ENCODE data around the gene ATP9B.
"Not testable (repeated sequence)": the region's sequence is repeated elsewhere in the genome, so short reads cannot be mapped to it uniquely, and the experiment has no call there.

Gene ATP9B

DNA sequence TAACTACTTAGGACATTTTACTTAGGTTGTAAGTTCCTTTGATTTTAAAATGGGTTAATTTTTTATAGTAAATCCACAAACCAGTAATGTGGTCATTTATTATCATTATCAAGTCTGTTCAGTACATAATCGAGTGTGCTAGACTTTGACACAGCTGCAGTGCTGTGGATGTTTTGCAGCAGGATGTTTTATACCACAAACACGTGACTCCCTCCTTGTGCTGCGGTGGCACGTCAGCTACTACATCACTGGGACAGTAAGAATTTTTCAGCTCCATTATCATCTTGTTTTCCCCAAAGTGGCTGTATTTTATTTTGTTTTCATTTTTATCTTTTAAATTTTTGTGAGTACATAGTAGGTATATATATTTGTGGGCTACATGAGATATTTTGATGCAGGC is 70.0 kb downstream of the ATP9B start:
- DNase-seq, result no peak

DNA sequence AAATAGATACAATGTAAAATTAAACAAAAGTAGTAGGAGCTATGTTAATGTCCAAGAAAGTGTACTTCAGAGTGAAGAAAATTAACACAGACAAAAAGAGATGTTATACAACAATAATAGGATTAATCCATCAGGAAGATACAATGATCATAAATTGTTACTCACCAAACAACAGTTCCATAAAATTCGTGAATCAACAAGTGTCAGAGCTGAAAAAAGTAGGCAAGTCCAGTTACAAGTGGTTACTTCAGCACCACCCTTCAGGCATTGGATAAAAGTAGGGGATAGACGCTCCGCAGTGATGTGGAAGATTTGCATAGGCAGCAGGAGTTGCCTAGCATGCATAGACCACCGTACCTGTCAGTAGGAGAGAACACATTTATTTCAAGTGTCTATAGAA is 77.8 kb downstream of the ATP9B start:
- no peak for DNase-seq

DNA sequence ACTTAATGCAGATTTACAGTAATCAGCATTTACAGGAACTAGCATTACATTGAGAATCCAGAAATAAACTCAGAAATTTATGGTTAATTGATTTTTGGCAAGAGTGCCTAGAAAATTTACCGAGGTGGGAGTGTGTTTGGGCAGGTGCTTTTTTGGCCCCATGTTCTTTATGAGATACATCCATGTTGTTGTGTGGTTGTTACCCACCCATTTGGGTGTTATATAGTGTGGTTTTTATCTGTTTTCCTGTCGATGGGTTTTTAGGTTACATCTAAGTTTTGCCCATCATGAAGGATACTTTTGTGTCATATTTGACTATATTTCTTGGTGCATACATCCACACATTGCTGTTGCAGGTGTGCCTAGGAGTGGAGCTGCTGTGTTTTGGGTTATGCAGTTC is 82.0 kb downstream of the ATP9B start:
- DNase-seq, result no peak

DNA sequence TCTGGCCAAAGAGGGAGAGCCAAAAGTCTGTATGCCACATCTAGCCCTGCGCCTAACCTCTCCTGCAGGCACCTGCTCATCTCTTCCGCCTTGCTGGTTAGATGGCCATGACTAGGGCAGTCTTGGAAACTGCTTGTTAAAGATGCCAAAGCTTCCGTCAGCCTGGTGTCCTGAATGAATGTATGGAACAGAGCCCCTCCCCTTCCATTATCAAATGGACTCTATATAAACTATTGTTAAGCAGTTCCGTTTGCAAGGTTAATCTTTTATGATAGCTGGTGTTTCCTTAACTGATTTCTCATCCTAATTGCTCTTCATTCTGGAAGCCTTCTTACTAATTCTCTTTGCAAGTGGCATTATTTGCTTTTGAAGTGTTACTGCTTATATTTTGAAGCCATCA is 87.1 kb downstream of the ATP9B start:
- DNase-seq, result no peak

DNA sequence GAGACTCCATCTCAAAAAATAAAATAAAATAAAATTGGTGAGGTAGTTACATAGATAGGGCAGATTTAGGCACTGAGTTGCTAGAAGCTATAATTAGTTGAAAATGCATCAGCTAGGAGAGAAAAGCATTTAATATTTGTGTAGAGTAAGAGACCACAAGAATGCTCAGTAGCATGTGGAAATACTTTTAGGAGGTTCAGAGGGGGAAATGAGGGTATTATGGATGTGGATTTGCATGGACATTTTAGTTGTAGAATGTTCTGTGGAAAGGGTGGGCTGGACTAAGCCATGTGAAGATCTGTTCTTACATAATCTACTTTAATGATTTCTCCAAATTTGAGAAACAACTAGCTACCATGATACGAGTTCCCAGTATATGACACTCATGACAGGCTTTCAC is 95.5 kb downstream of the ATP9B start:
- no peak for DNase-seq

DNA sequence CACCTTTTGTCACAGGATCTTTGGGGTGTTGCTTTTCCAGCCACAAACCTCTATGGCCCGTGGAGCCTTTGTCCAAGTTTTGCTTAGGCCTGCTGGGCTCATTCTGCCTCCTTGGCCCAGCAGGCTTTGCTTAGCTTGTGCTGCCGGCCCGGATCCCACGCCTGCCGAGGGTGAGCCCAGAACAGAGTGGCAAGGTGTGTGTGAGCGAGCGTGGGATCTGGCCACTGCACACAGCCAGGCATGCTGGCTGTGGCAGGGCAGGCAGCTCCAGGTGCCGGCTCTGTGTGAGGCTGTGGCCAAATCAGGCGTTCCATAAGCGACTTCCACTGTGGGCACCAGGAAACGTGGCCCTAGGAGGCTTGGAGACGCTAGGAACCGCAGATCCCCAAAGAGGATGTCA is 97.5 kb downstream of the ATP9B start:
- no peak for DNase-seq

DNA sequence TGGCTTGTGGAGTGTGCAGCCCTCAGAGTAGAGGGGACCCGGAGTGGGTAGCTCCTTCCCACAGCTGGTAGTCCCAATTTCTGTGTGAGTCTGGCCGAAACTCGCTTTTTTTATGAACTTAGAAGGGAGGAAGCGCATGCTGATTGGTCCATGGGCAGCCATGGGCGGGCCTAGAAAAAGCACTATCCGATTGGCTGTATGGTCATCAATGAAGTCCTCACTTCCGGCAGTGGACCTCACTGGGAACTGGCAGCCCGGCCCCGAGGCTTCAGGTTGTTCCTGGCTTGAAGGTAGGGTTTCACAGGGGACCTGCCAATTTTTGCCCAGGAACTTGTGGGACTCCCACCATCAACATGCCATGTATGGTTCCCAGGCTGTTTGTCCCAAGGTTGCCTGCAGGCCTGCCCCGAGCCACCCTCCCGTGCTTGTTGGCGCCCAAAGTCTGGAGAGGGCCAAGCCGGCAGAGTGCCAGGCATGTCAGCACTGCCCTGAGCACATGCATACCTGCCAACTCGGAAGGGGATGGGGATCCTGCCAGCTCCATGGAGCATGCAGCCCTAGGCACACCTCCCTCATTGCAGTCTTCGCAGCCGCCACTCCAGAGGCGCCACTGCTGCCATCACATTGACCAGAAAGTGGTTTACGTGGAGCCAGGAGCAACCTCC is 98.5 kb downstream of the ATP9B start:
- no peak for DNase-seq

DNA sequence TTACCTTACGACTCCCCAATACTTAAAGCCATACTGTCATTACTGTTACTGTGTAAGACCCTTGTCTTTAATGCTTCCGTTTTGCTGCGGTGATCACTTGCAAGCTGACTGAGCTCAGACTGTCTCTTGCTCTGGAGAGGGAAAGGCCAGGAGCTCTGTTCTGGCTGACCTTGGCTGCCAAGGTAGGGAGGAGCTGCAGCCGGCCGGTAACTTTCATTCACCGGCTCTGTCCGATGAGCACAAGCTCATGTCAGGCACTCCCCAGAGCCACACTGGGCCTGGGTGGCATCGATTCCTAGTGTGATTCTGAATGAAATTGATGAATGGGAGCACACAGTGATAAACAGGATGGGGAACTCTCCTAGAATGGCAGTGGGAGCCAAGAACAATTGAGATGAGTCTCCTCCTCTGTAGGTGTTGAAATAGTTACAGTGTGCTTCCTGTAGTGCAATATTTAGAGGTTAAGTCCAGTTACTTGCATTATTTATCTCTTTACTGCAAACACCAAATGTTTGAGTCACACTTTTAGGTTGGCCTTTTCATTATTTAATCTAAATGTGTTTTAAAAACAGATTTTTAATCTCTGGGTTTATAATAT is 100.9 kb downstream of the ATP9B start:
- no peak for DNase-seq

DNA sequence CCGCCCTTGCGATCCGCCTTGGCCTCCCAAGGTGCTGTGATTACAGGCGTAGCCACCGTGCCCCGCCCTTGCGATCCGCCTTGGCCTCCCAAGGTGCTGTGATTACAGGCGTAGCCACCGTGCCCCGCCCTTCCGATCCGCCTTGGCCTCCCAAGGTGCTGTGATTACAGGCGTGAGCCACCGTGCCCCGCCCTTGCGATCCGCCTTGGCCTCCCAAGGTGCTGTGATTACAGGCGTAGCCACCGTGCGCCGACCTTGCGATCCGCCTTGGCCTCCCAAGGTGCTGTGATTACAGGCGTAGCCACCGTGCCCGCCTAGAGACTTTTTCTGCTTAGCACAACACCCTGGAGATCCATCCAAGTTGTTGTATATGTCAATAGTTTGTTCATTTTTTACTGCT is 103.1 kb downstream of the ATP9B start:
- DNase-seq, result not testable (repeated sequence)

DNA sequence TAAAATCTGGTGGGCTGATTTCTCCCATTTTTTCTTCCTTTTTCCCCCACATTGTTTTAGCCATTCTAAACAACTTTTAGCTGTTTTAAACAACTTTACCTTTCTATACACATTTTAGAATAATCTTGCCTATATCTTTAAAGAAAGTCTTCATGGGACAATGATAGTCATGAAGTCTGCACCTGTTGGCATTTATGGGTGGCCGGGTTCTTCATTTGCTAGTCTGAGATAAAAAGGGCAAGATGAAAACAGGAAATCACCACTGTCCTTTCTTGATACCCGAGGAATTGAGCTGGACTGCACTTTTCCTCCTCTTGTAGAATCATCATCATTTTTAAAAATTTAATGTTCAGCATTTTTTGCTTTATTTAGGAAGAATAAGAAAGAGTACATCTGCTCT is 104.5 kb downstream of the ATP9B start:
- no peak for DNase-seq

DNA sequence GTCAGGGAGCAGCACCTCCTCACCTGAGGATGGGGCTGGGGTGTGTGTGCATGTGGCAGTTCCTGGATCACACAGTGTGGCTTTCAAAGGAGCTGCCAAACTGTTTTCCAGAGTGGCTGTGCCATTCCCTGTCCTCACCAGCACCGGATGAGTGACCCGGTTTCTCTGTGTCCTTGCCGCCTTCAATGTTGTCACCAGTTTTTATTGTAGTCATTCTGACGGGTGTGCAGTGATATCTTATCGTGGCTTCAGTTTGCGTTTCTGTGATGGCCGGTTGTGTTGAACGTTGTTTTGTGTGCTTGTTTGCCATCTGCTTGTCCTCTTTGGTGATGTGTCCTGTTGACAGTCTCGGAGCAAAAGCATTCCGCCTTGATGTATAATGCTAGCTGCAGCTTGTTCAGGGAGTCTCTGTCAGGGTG is 108.9 kb downstream of the ATP9B start:
- no peak for DNase-seq

DNA sequence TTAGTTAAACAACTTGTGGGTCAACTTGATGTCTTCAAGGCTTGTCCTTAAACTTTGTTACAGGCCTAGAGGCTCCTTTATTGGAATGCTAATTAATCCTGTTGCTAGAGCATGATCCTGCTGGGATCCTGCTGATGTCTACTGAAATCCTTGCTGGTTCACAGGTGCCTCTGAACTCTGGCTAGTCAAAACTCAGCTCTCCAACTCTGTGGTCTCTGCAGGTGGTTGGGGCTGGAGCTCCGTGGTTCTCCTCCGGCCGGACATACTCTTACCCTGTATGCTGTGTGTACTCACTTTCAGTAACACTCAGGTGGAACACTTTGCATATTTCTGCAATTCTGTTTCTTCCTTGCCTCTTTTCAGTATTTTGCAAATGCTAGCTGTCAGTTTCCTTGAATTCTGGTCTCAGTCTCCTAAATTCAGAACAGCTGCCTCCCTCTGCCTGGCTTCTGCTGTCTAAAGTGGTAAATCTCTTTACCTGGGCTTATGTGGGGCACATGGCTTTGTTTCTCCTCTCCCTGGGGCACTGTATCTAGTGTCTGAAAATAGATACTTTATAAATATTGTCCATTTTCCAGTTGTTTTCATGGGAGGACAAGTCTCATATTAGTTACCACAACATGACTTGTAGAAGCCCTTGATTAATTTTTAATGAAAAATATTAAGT is 113.0 kb downstream of the ATP9B start:
- no peak for DNase-seq

DNA sequence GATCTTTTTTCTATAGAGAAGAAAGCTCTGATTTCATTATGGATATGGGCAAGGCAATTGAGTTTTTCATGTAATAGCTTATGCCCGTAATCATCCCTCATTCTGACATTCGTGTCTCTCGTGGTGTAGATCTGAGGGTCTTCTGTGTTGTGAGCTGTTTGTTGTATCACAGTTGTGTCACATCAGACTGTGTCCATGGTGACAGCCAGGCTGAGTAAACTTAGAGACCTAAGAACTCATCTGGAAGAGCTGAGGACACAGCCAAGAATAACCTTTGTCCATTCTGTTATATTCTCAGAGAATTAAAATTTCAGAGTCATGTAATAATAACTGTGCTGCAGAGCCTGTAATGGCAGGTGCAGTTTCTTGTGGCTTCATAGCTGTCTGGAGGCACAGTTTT is 116.5 kb downstream of the ATP9B start:
- no peak for DNase-seq

DNA sequence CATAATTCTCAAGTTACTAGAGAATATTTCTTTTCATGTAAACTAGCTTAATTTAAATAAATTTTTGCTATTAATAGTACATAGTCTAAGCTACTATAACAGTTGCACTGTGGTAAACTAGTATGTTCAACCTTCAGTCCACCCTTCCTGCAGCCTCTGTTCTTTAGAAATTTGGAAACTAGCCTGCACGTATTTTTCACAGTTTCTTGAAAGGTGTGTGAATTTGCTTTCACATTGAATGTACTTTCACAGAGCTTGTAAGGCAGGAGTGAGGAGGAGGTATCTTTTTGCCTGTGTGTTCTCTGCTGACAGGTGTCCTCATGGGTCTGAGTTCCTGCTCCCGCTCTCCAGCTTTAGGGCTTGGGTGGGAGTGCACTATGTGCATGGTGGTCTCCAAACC is 117.5 kb downstream of the ATP9B start:
- DNase-seq, result no peak

DNA sequence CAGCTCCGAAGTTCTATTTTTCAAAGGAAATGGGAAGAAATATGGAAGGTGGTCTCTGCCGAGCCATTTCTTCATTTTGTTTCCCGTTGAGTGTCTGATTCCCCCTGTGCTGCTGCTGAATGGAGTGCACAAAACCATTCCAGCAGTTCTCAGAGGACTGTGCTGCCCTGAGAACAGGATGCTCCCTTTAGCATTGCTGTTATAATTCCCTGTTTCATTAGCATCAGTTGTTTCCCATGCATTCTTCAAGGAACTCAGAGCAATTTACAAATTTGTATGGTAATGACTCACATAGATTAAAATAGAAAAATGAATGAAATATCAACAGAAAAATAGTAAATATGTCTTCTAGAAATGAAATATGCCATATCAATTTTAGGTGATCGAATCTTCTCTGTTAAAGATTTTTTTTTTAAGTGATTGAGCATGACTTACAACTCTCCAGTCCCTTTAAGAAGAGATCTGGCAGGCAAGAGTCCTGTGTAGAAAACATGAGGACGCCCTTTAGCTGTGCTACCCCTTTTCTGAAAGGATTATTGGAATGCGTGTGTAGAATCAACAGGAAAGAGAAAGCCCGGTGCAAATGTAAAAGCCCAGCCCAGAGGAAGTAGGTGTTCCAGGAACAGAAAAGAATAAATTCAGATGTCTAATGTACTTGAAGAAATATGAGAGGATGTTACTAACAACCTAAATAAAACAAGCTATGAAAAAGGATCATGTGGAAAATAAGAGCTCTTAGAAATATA is 118.5 kb downstream of the ATP9B start:
- no peak for DNase-seq

DNA sequence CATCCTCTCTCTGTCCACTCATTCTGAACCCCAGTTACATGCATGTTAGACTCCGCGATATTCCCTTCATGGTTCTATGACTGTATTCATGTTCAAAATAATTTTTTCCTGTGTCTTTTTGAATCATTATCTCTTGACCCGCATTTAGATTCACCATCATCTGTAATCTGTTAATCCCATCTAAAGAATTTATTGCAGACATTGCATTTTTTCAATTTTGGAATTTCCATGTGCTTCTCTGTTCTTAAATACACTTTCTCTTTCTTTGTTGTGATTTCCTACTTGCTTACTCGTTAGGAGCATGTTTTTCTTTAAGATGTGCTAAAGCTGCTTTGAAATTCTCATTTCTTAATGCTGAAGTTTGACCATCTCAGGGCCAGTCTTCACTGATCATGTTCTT is 122.2 kb downstream of the ATP9B start:
- DNase-seq, result no peak

DNA sequence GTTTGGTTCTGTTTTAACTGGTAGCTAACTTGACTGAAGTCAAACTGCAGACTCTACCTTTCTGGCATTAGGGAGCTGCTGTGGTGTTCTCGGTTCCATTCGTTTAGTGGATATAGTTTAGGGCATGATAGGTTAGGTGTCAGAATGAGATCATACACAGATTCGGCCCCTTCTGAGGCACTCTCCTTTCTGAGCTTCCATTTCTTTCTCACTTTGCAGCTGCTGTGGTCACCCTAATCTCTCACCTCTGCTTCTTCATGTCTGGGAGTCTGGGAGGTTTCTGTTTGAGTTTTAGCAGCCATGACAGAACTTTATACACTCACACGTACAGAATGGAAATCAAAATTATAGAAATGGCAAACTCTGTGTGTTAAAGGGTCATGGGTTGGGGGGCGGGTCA is 122.8 kb downstream of the ATP9B start:
- DNase-seq, result no peak

DNA sequence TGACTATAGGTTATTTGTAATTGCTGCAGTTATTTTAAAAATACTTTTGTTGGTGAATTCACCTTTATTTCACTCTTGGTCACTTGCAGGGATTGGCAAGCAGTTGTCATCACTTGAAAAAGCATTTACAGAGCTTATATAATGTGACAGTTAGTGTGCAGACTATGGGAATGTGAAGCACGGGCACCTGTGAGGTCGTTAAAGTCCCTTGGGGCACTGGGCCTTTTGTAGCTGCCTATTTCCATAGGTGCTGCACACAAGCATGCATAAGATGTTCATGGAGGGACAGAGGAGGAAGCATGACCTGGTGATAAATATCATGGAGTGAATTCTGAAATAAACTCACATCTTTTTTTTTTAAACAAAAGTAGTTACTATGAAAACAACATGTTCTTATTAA is 124.6 kb downstream of the ATP9B start:
- DNase-seq, result no peak

DNA sequence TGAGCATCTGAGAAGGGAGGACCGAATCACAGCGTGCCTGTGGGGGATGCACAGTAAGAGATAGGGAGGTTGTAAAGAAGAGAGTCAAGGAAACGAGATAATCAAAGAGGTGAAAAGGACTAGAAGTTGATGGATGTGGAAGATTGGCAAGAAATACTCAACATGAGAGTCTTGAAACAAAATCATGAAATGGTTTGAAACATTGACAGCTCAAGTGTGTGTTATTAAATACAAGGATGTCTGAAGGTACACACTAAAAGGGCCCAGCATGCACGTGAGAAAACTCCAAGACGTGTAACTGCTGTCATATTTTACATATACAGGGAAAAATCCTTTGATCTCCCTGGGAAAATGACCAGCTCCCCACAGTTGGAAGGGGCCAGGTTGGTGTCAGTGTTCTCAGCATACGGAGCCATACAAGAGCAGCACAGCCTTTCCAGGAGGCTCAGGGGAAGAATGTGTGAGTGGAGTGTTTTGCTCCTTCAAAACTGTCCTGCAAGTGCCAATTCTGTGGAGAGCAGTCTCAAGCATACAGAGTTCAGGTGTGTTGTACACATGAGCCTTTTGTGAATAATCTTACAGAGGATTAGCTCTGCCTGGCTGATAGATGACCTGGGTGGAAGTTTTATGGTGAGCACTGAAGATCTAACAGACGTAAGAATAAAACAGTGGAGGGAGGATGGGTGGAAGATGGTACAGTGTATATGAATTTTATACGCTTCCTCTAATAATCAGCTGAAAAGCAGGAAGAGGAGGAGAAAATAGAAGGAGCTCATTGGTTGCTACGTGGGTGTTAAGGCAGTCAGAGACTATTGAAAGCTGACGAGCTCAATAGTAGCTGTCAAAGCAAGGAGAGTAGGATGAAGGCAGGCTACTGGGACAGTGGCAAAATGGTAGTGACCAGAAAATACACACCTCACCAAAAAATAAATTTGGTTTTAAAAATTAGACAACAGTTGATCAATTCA is 126.8 kb downstream of the ATP9B start:
- no peak for DNase-seq

DNA sequence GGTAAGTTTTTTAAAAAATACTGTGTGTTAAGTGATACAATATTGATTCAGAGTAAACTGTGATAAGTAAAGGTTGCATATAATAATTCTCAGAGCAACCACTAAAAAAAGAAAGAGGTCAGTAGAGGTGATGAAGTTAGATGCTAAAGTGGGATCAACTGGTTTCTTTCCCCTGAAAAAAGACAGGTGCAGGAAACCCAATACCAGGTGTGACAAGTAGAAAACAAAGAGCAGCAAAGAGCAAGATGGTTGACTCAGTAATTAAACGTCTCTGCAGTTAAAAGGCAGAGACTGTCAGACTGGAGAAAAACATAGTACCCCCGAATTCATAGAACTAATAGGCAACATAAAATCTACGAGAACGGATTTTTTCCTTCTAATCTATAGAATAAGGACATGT is 128.3 kb downstream of the ATP9B start:
- no peak for DNase-seq

DNA sequence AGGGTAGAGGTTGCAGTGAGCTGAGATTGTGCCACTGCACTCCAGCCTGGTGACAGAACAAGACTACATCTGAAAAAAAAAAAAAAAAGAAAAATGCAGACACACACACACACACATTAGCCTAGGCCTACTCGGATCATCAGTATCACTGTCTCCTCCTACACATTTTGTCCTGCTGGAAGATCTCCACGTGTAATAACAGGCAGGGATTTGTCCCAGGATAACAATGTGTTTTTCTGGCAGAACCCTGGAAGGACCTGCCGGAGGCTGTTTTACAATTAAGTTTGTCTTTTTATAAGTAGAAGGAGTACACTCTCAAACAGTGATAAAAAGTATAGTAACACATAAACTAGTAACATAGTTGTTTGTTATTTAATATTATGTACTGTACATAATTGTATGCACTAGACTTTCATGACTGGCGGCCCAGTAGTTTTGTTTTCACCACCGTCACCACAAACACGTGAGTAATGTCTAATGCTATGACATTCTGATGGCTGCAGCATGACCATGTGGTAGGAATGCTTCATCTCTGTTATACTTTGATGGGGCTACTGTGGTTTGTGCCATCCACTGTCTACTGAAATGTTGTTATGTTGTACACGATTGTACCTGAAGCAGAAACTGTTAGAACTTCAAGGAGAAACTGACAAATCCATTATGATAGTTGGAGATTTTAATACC is 130.6 kb downstream of the ATP9B start:
- DNase-seq, result no peak

Data from DMS 273 treated with DMSO at 0.1 percent for 48 hours (cell line).